ENCODE data around the gene GSKIP.

Gene GSKIP

DNA sequence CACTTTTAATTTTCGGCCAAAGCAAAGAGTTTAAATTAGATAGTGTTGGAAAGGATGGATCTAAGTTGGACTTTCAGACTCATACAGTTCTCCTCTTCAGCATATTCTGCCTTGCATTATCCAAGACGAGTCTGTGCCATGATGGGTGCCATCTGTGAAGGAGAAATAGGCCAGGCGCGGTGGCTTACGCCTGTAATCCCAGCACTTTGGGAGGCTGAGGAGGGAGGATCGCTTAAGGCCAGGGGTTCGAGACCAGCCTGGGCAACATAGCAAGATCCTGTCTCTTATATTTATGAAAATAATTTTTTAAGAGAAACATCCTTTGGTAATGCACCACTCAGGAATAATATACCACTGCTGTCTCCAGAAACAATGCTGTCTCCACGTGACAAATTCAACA is 35.1 kb downstream of the GSKIP start:
- TF ChIP-seq HDGF (IDR thresholded peaks at IDR 0.05; ENCODE audit: borderline replicate concordance) (no peak), CTBP1 (IDR thresholded peaks at IDR 0.05; ENCODE audit: borderline replicate concordance) (no peak), BHLHE40 (IDR thresholded peaks at IDR 0.05; ENCODE audit: borderline replicate concordance) (no peak), SP1 (IDR thresholded peaks at IDR 0.05) (no peak), ARNT (IDR thresholded peaks at IDR 0.05) (no peak), FOXK2 (IDR thresholded peaks at IDR 0.05) (no peak), ZNF384 (IDR thresholded peaks at IDR 0.05) (no peak), FOXA1 (IDR thresholded peaks at IDR 0.05) (no peak), NFRKB (IDR thresholded peaks at IDR 0.05) (no peak), LEF1 (IDR thresholded peaks at IDR 0.05; ENCODE audit: borderline replicate concordance) (no peak), FOXM1 (IDR thresholded peaks at IDR 0.05; ENCODE audit: borderline replicate concordance) (no peak), SUZ12 (IDR thresholded peaks at IDR 0.05) (no peak), L3MBTL2 (conservative IDR thresholded peaks at IDR 0.05) (no peak), ELF4 (IDR thresholded peaks at IDR 0.05) (no peak), TARDBP (IDR thresholded peaks at IDR 0.05) (no peak)
- TF ChIP-seq, protein P1, sequence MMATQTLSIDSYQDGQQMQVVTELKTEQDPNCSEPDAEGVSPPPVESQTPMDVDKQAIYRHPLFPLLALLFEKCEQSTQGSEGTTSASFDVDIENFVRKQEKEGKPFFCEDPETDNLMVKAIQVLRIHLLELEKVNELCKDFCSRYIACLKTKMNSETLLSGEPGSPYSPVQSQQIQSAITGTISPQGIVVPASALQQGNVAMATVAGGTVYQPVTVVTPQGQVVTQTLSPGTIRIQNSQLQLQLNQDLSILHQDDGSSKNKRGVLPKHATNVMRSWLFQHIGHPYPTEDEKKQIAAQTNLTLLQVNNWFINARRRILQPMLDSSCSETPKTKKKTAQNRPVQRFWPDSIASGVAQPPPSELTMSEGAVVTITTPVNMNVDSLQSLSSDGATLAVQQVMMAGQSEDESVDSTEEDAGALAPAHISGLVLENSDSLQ (IDR thresholded peaks at IDR 0.05): no peak
- ChIA-PET POLR2A (no interaction called here), CTCF (no interaction called here)
- DNase-seq (ENCODE audit: extremely low spot score): no peak

DNA sequence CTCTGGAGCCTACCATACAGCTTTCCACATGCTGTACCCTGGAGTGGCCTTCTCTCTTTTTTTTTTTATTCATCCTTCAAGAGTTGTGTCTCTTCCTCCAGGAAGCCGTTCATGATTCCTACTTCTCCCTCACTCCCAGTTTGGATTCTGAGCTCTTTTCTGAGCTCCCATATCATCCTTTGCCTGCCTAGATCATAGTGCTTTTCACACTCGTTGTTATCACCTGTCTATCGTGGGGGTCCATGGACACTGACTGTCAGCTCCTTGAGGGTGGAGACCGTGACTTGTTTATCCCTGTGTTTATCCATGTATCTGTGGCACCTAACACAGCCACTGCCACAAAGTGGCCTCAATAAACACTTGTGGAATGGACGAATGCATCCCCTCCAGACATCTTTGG is 35.6 kb downstream of the GSKIP start:
- DNase-seq (ENCODE audit: extremely low spot score): no peak
- POLR2A ChIA-PET: no interaction called here
- TF ChIP-seq HDGF (IDR thresholded peaks at IDR 0.05; ENCODE audit: borderline replicate concordance) (no peak), CTBP1 (IDR thresholded peaks at IDR 0.05; ENCODE audit: borderline replicate concordance) (no peak), ARNT (IDR thresholded peaks at IDR 0.05) (no peak), NFRKB (IDR thresholded peaks at IDR 0.05) (no peak), FOXA1 (IDR thresholded peaks at IDR 0.05) (no peak), ZNF384 (IDR thresholded peaks at IDR 0.05) (no peak), SP1 (IDR thresholded peaks at IDR 0.05) (no peak), LEF1 (IDR thresholded peaks at IDR 0.05; ENCODE audit: borderline replicate concordance) (no peak), L3MBTL2 (conservative IDR thresholded peaks at IDR 0.05) (no peak), TARDBP (IDR thresholded peaks at IDR 0.05) (no peak), BHLHE40 (IDR thresholded peaks at IDR 0.05; ENCODE audit: borderline replicate concordance) (no peak), SUZ12 (IDR thresholded peaks at IDR 0.05) (no peak), FOXM1 (IDR thresholded peaks at IDR 0.05; ENCODE audit: borderline replicate concordance) (no peak), ELF4 (IDR thresholded peaks at IDR 0.05) (no peak), FOXK2 (IDR thresholded peaks at IDR 0.05) (no peak)
- TF ChIP-seq, protein P1 (IDR thresholded peaks at IDR 0.05): no peak
- CTCF ChIA-PET: no interaction called here

DNA sequence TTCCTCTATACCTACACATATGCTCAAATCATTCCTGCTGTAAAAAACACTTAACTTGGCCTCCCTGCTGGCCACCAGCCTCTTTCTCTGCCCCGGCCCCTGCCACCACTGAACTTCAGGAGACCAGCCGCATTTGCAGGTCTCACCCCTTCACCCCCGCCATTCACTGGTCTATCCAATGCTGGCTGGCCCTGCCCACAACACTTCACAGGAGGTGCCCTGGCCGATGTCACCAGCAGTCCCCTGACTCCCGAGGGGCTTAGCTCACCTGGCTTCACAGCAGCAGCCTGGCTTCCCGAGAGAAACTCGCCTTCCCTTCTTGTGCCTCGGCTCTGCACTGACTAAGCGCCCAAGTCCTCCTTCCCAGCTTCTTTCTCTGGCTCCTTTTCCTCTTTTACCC is 36.1 kb downstream of the GSKIP start:
- TF ChIP-seq CTBP1 (IDR thresholded peaks at IDR 0.05; ENCODE audit: borderline replicate concordance): no peak
- no peak for TF ChIP-seq FOXM1 (IDR thresholded peaks at IDR 0.05; ENCODE audit: borderline replicate concordance)
- TF ChIP-seq ARNT (IDR thresholded peaks at IDR 0.05): no peak
- no peak for TF ChIP-seq ELF4 (IDR thresholded peaks at IDR 0.05)
- TF ChIP-seq ZNF384 (IDR thresholded peaks at IDR 0.05): no peak
- no peak for TF ChIP-seq LEF1 (IDR thresholded peaks at IDR 0.05; ENCODE audit: borderline replicate concordance)
- ChIA-PET POLR2A (no interaction called here), CTCF (no interaction called here)
- DNase-seq (ENCODE audit: extremely low spot score): no peak

DNA sequence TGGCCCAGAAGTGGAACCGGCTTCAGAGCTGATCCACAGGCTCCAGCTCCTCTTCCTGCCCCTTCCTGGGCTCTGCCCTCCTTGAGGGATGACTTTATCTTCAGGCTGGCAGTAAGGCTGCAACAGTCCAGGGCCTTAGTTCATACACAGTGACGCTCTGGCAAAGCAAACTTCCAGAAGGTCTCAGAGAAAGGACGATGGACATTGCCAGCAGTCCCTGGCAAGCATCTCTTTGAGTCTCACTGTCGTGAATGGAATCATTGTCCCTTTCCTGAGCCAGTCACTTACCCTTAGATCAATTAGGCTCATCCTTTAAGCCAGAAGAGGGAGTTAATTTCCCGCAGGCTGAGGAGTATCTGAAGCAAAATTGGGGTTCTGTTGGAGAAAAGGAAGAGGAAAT is 37.2 kb downstream of the GSKIP start:
- CTCF ChIA-PET: no interaction called here
- no peak for DNase-seq (ENCODE audit: extremely low spot score)
- TF ChIP-seq BHLHE40 (IDR thresholded peaks at IDR 0.05; ENCODE audit: borderline replicate concordance) (no peak), FOXM1 (IDR thresholded peaks at IDR 0.05; ENCODE audit: borderline replicate concordance) (no peak), TARDBP (IDR thresholded peaks at IDR 0.05) (no peak), ELF4 (IDR thresholded peaks at IDR 0.05) (no peak), HDGF (IDR thresholded peaks at IDR 0.05; ENCODE audit: borderline replicate concordance) (no peak), FOXK2 (IDR thresholded peaks at IDR 0.05) (no peak), ARNT (IDR thresholded peaks at IDR 0.05) (no peak), LEF1 (IDR thresholded peaks at IDR 0.05; ENCODE audit: borderline replicate concordance) (no peak), SUZ12 (IDR thresholded peaks at IDR 0.05) (no peak), FOXA1 (IDR thresholded peaks at IDR 0.05) (no peak), NFRKB (IDR thresholded peaks at IDR 0.05) (no peak), CTBP1 (IDR thresholded peaks at IDR 0.05; ENCODE audit: borderline replicate concordance) (no peak), ZNF384 (IDR thresholded peaks at IDR 0.05) (no peak), L3MBTL2 (conservative IDR thresholded peaks at IDR 0.05) (no peak), SP1 (IDR thresholded peaks at IDR 0.05) (no peak)
- TF ChIP-seq, protein P1 (IDR thresholded peaks at IDR 0.05): no peak
- POLR2A ChIA-PET: no interaction called here

DNA sequence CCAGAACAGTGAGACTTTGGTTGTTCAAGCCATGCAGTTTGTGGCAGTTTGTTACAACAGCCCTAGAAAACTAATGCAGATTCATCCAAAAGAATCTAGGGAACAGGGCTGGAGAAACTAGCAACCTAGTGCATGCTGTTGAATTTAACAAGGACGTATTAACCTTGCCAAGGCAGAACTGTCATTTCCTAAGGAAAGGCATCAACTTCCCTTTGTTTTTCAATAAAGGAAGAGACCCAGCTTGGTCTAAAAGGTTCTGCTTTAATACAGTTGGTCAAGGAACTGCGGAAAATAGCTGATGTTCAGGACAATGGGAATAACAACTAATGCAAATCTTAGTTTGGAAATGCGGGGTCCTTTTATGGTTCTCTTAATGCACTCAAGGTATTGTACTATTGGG is 40.1 kb downstream of the GSKIP start:
- ChIA-PET CTCF (no interaction called here), POLR2A (no interaction called here)
- TF ChIP-seq FOXK2 (IDR thresholded peaks at IDR 0.05) (no peak), ZNF384 (IDR thresholded peaks at IDR 0.05) (no peak), HDGF (IDR thresholded peaks at IDR 0.05; ENCODE audit: borderline replicate concordance) (no peak), ELF4 (IDR thresholded peaks at IDR 0.05) (no peak), LEF1 (IDR thresholded peaks at IDR 0.05; ENCODE audit: borderline replicate concordance) (no peak), SUZ12 (IDR thresholded peaks at IDR 0.05) (no peak), SP1 (IDR thresholded peaks at IDR 0.05) (no peak), ARNT (IDR thresholded peaks at IDR 0.05) (no peak), CTBP1 (IDR thresholded peaks at IDR 0.05; ENCODE audit: borderline replicate concordance) (no peak), BHLHE40 (IDR thresholded peaks at IDR 0.05; ENCODE audit: borderline replicate concordance) (no peak), L3MBTL2 (conservative IDR thresholded peaks at IDR 0.05) (no peak), TARDBP (IDR thresholded peaks at IDR 0.05) (no peak), FOXA1 (IDR thresholded peaks at IDR 0.05) (no peak), FOXM1 (IDR thresholded peaks at IDR 0.05; ENCODE audit: borderline replicate concordance) (no peak), NFRKB (IDR thresholded peaks at IDR 0.05) (no peak)
- TF ChIP-seq, protein P1 (IDR thresholded peaks at IDR 0.05): no peak
- no peak for DNase-seq (ENCODE audit: extremely low spot score)
